Choroid plexus epithelial cell (primary cell): ENCODE data around the gene SSRP1.
"Not testable (repeated sequence)": the region's sequence is repeated elsewhere in the genome, so short reads cannot be mapped to it uniquely, and the experiment has no call there.

Source experiments
- DNase-seq: peaks from one replicate; pipeline ENCODE4 v3.0.0-alpha.2; 2010; ENCODE audit warnings: low read depth
- H3K4me3 ChIP-seq: 2 replicates; pipeline ENCODE4 v1.5.1; 2011; ENCODE audit warnings: low read depth, mild to moderate bottlenecking, control low read depth, low read length, moderate library complexity
- CTCF ChIP-seq: conservative IDR thresholded peaks from 2 replicates; pipeline ENCODE4 v1.5.1; 2011; ENCODE audit warnings: low read depth, mild to moderate bottlenecking, control low read depth, inconsistent platforms, low read length, moderate library complexity

The SSRP1 gene

GRCh38 chr11:57338142-57338541 lies 2.5 kb upstream of the SSRP1 start, which contains the start of gene P2RX3:
Gene P2RX3 (plus strand): TSS chr11:57338352. CDS start chr11:57338551, 199 bp downstream.
- TF ChIP-seq CTCF: no peak
- no peak within 1 kb of the TSS for H3K4me3 ChIP-seq
- DNase-seq: no peak

- DNase-seq, H3K4me3 ChIP-seq: not testable (repeated sequence)
These were observed 1.2 kb upstream of the SSRP1 start for GRCh38 chr11:57336856-57337255.

GRCh38 chr11:57336111-57336666 lies 497 bp upstream of the SSRP1 start:
- DNase-seq: no peak
- no peak for TF ChIP-seq CTCF
- H3K4me3 ChIP-seq: peak overlapping the region; percentile 79

GRCh38 chr11:57335023-57335342 lies 709 bp downstream of the SSRP1 start:
- DNase-seq: no peak

GRCh38 chr11:57332694-57333440 lies 2.8 kb downstream of the SSRP1 start:
- no peak for DNase-seq
- TF ChIP-seq CTCF: no peak
- H3K4me3 ChIP-seq: no peak overlapping the region

More at GRCh38 chr11:57335023-57335342, 709 bp downstream of the SSRP1 start:
- peak overlapping the region; percentile 79 for H3K4me3 ChIP-seq
- no peak for TF ChIP-seq CTCF

GRCh38 chr11:57331720-57332119 lies 4.0 kb downstream of the SSRP1 start:
- no peak for DNase-seq
- no peak overlapping the region for H3K4me3 ChIP-seq
- TF ChIP-seq CTCF: no peak

GRCh38 chr11:57330029-57330428 lies 5.7 kb downstream of the SSRP1 start:
- DNase-seq: no peak
- no peak for TF ChIP-seq CTCF
- H3K4me3 ChIP-seq: no peak overlapping the region
